IgD-negative memory B cell (primary cell): ENCODE measurements around the gene CENPV. TPM values are rescaled to one million over a fixed set of nuclear protein-coding genes. Genes with fewer than 3 reads are reported as not detected.

Experiments
- H3K27ac Mint-ChIP-seq, 3 donors: one replicate each; pipeline ENCODE4 v1.8.0; 2020 to 2022; ENCODE audit warnings: mild to moderate bottlenecking in 3 of 3, mixed read lengths in 3 of 3, moderate library complexity in 1 of 3
- H3K27me3 Mint-ChIP-seq: one replicate; pipeline ENCODE4 v1.8.0; 2021; ENCODE audit warnings: mixed read lengths
- H3K36me3 Mint-ChIP-seq: one replicate; pipeline ENCODE4 v1.8.0; 2020; ENCODE audit warnings: mild to moderate bottlenecking, mixed read lengths
- H3K4me1 Mint-ChIP-seq, 3 donors: one replicate each; pipeline ENCODE4 v1.8.0; 2020 to 2022; ENCODE audit warnings: mixed read lengths in 3 of 3, mild to moderate bottlenecking in 1 of 3
- H3K4me3 Mint-ChIP-seq, 4 donors: one replicate each; pipeline ENCODE4 v1.8.0; 2020 to 2022; ENCODE audit warnings: mild to moderate bottlenecking in 4 of 4, mixed read lengths in 4 of 4, moderate library complexity in 3 of 4
- H3K9me3 Mint-ChIP-seq, 3 donors: one replicate each; pipeline ENCODE4 v1.8.0; 2020 to 2021; ENCODE audit warnings: mixed read lengths in 3 of 3, mild to moderate bottlenecking in 1 of 3
- polyA plus RNA-seq: library from polyadenylated mRNA; unstranded; fragments of 300-500 nt; fragmentation: Illumina TruSeq; gene quantifications from one replicate; pipeline ENCODE4 v1.2.3, GENCODE V29; 2021

The CENPV gene
- polyA plus RNA-seq, 1 donor from 2014 or later, result 17.3 TPM

DNA sequence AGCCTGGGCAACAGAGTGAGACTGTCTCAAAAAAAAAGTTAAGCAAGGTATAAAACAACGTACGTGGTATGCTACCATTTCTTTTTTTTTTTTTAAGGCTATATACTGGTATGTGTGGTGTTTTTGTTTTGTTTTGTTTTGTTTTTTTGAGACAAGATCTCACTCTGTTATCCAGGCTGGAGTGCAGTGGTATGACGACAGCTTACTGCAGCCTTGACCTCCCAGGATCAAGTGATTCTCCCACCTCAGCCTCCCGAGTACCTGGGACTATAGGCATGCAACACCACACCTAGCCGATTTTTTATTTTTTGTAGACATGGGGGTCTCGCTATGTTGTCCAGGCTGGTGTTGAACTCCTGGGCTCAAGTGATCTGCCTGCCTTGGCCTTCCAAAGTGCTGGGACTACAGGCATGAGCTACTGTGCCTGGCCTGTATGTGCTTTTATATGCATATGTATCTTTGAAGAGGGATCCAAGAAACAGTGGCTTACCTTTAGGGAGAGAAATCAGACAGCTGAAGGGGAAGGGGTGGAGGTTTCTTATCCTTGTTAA lies 6.5 kb downstream of the CENPV start:
- Mint-ChIP-seq H3K27ac (no peak overlapping the region), H3K27me3 (no peaks in the 10 kb centered on the region), H3K4me3 (no peak overlapping the region), H3K4me1 (peaks cover 1 to 4% (median 2%) of the 10 kb centered on the region in 3 donors), H3K36me3 (peaks cover 6% of the 10 kb centered on the region), H3K9me3 (no peaks in the 10 kb centered on the region)

DNA sequence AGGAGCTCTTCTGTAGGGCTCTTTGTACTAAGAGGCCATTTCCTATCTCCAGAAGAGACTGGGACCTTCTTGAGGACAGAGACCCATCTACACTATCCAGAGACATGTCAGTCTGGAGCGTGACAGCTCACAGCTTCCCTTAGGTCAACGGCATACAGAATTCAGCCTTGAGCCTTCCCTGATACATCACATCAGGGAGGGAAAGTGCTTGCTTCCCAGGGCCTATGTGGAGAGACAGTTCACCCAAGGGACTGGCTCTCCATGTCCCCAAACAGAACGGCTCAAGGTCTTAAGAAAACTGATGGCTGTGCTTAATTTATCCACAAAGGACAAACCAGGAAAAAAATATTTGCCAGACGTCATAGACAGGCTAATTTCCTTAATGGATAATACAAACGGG lies 7.7 kb downstream of the CENPV start:
- peaks cover 0 to 2% (median 0%) of the 10 kb centered on the region in 3 donors for H3K4me1 Mint-ChIP-seq
- no peaks in the 10 kb centered on the region for H3K27me3 Mint-ChIP-seq
- peaks cover 7% of the 10 kb centered on the region for H3K36me3 Mint-ChIP-seq
- no peak overlapping the region for H3K4me3 Mint-ChIP-seq
- no peaks in the 10 kb centered on the region for H3K9me3 Mint-ChIP-seq
- H3K27ac Mint-ChIP-seq, result peak overlapping the region in 1 of 3 donors; percentile 19

DNA sequence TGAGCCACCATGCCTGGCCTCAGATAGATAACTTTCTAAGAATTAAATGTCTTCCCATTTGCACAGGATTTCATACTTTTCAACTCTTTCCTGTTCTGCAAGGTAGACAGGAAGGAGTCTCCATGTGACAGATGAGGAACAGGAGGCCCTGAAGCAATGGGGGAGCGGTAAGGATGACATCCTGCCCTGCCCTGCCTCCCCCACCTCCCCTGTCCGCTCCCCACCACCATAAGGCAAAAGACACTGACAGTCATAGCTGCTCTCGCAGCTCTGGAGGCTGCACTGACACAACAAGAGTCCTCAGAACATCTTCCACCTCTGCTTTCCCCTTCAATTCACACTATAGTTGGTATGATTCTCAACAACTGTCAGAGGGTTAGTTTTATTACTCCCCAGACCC lies 9.7 kb downstream of the CENPV start:
- Mint-ChIP-seq H3K9me3 (no peaks in the 10 kb centered on the region), H3K27me3 (no peaks in the 10 kb centered on the region), H3K4me3 (no peak overlapping the region), H3K4me1 (no peaks in the 10 kb centered on the region), H3K36me3 (peaks cover 10% of the 10 kb centered on the region), H3K27ac (no peak overlapping the region)

DNA sequence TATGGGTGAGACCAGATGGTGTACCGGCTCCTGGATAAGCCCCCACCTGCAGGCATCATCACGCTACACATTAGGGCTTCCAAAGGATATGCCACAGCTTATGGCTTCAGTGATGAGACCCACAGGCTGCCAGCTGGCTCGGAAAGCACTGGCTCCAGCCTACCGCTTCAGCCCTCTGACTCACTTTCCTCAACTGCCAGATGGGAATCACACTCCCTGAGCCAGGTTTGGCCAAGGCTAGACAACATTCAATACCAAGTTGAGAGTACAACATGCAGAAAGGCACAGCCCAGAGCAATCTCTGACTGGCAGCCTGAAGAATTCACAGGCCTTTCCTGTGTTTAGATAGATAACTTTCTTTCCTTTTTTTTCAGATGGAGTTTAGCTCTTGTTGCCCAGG lies 10.3 kb downstream of the CENPV start:
- no peaks in the 10 kb centered on the region for H3K4me1 Mint-ChIP-seq
- no peak overlapping the region for H3K27ac Mint-ChIP-seq
- H3K27me3 Mint-ChIP-seq, result no peaks in the 10 kb centered on the region
- H3K4me3 Mint-ChIP-seq, result no peak overlapping the region
- H3K9me3 Mint-ChIP-seq, result no peaks in the 10 kb centered on the region
- H3K36me3 Mint-ChIP-seq, result peaks cover 11% of the 10 kb centered on the region

DNA sequence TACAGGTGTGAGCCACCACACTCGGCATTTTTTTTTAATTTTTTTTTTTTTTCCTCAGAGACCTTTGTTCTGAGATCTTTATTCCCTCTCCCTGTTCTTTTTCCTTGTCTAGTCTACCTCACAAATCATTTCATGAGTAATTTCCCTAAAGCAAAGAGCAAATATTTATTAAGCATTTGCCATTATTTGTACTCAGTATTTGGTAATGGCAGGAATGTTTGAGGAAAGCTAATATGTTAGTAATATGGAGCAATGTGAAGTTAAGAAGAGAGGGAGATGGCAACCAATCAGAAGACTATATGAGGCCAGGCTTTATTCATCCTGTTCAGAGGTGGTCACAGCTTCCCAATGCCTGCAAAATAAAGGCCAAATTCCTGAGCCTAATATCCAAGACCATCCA lies 13.3 kb downstream of the CENPV start:
- Mint-ChIP-seq H3K27me3 (no peaks in the 10 kb centered on the region), H3K4me1 (peaks cover 0 to 2% (median 0%) of the 10 kb centered on the region in 3 donors), H3K4me3 (no peak overlapping the region), H3K36me3 (peaks cover 13% of the 10 kb centered on the region), H3K9me3 (no peaks in the 10 kb centered on the region), H3K27ac (no peak overlapping the region)

DNA sequence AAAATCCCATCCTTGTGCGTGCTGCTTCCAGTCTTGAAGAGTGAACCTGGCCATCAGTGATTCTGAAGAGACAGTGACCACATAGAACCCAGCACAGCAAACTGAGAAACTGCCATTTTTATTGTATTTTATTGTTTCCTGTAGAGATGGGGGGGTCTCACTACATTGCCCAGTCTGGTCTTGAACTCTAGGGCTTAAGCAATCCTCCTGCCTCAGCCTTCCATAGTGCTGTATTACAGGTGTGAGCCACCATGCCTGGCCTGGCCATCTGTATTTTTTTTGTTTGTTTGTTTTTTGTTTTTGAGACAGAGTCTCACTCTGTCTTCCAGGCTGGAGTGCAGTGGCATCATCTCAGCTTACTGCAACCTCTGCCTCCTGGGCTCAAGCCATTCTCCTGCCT lies 13.9 kb downstream of the CENPV start:
- Mint-ChIP-seq H3K4me3 (no peak overlapping the region), H3K27me3 (no peaks in the 10 kb centered on the region), H3K36me3 (peaks cover 12% of the 10 kb centered on the region), H3K4me1 (peaks cover 0 to 2% (median 0%) of the 10 kb centered on the region in 3 donors), H3K9me3 (no peaks in the 10 kb centered on the region), H3K27ac (peak overlapping the region in 1 of 3 donors; percentile 16)

DNA sequence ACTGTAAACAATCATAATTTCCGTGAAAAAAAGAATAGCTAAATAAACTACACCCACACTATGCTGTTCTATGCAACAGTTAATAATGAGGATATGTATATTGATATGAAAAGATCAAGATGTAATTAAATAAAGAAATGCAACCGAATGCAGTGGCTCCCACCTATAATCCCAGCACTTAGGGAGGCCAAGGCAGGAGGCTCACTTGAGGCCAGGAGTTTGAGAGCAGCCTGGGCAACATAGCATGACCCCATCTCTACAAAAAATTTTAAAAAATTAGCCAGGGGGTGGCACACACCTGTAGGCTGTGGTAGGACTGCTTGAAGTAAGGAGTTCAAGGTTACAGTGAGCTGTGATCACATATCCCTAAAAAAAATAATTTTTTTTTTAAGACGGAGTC lies 14.9 kb downstream of the CENPV start:
- Mint-ChIP-seq H3K4me1 (peaks cover 0 to 3% (median 1%) of the 10 kb centered on the region in 3 donors), H3K36me3 (peaks cover 8% of the 10 kb centered on the region), H3K27me3 (no peaks in the 10 kb centered on the region), H3K9me3 (no peaks in the 10 kb centered on the region), H3K4me3 (no peak overlapping the region), H3K27ac (no peak overlapping the region)

DNA sequence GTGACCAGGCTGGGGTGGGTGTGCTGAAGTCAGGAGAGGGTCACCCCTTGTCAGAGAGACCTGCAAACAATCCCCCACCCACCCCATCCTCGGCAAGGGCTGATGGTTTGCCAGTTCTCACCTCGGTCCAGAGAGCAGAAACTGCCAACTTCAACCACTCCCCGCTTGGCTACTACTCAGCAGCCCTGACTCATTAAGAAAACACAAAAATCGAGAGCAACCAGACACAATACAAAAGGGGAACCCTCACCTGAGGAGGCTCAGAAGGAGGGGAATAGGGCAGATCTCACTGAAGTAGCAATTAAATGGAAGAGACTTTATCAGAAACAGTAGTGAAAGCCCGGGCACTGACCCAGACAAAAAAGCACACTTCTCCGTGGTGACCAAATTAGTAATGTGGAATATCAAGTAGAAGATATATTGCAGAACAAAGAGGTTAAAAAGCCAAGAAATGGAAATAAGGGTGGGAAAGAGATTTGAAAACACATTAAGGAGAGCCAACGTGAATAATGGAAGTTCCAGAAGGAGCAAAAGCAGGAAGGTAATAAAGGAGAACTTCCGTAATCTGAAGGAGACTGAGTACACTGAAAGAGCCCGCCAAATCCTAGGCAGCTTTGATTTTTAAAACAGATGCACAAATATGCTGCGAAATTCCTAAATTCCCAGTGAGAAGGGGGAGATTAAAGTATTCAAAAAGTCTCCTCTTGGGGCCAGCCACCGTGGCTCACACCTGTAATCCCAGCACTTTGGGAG lies 23.6 kb downstream of the CENPV start:
- no peaks in the 10 kb centered on the region for H3K27me3 Mint-ChIP-seq
- no peak overlapping the region for H3K27ac Mint-ChIP-seq
- H3K36me3 Mint-ChIP-seq, result peaks cover 7% of the 10 kb centered on the region
- no peaks in the 10 kb centered on the region for H3K9me3 Mint-ChIP-seq
- peaks cover 3 to 7% (median 5%) of the 10 kb centered on the region in 3 donors for H3K4me1 Mint-ChIP-seq
- no peak overlapping the region for H3K4me3 Mint-ChIP-seq

DNA sequence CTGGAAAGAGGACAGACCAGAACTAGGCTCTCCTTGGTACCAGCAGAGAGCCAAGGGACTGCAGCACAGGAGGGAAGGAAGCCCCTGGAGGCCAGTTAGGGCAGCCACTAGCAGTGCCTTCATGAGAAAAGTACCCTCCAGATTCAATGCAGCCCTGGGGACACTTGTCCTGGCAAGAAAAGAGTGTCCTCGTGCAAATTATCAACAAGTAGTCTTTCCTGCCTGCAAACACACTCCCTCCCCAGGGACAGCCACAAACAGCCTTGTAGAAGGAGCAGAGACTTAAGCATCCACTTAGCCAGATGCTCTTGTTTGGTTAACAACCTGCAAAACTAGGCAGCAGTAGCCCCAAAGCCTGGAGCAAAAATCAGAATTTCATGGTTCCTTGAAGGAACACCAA lies 24.3 kb downstream of the CENPV start:
- no peak overlapping the region for H3K4me3 Mint-ChIP-seq
- peak overlapping the region in 1 of 3 donors; percentile 43 for H3K27ac Mint-ChIP-seq

DNA sequence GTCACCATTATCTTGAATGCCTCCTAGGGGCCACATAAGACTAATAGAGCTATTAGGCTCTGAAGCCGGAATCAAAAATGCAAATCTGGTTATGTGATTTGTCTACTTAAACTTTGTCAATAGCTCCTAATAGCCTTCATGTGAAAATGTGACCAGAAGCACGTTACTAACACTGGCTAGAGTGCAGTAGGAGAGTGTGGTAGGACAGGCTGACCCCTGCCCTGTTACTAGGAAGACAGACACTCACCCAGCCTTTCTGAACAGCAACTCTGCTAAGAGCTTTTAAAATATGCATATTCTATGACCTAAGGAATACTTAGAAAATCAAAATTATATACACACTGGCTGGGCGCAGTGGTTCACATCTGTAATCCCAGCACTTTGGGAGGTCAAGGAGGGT lies 26.3 kb downstream of the CENPV start:
- H3K27ac Mint-ChIP-seq, result no peak overlapping the region
- peaks cover 8% of the 10 kb centered on the region for H3K36me3 Mint-ChIP-seq
- H3K27me3 Mint-ChIP-seq, result no peaks in the 10 kb centered on the region
- H3K4me3 Mint-ChIP-seq, result no peak overlapping the region
- no peaks in the 10 kb centered on the region for H3K9me3 Mint-ChIP-seq
- H3K4me1 Mint-ChIP-seq, result peaks cover 2 to 7% (median 4%) of the 10 kb centered on the region in 3 donors

More for the DNA sequence above, 24.3 kb downstream of the CENPV start:
- Mint-ChIP-seq H3K27me3 (no peaks in the 10 kb centered on the region), H3K36me3 (peaks cover 7% of the 10 kb centered on the region), H3K4me1 (peaks cover 3 to 7% (median 5%) of the 10 kb centered on the region in 3 donors), H3K9me3 (no peaks in the 10 kb centered on the region)

DNA sequence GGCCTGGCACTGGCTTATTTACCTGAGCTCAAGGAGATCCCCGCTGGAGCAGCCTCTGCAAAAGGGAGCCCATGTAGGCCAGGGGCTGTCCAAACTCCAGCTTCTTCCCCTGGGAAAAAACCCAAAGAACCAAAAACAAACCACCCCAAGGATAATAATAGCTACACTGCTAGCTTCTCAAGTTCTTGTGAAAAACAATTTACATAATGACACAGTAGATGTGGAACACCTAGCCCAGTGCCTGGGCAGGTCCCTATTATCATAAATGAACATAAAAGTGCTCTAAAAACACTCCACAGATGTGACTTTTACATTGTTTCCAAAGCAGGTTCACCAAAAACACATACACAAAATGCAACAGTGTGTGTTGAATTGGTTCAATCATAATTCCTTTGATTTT lies 27.3 kb downstream of the CENPV start:
- H3K27ac Mint-ChIP-seq, result peak overlapping the region in 2 of 3 donors; percentile 25 to 45
- H3K9me3 Mint-ChIP-seq, result no peaks in the 10 kb centered on the region
- peaks cover 0 to 7% (median 4%) of the 10 kb centered on the region in 3 donors for H3K4me1 Mint-ChIP-seq
- H3K36me3 Mint-ChIP-seq, result peaks cover 5% of the 10 kb centered on the region
- no peaks in the 10 kb centered on the region for H3K27me3 Mint-ChIP-seq
- no peak overlapping the region for H3K4me3 Mint-ChIP-seq

DNA sequence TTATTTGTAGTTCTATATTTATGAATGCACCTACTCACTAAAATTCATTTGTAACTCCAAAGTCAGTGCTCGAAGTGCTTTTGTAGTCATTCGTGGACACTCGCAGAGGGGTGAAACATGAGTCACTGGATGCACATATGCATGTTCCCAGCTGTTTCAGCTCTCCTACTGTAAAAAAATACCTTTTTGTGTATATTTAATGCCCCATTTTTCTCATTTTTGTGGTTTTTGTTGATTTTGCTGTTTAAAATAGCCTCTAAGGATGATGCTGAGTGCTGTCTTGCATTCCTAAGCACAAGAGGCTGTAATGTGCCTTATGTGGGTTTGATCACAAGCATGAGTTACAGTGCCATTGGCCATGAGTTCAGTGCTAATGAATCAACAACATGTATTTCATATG lies 30.6 kb downstream of the CENPV start:
- Mint-ChIP-seq H3K36me3 (peaks cover 5% of the 10 kb centered on the region), H3K4me1 (peaks cover 0 to 1% (median 0%) of the 10 kb centered on the region in 3 donors), H3K9me3 (no peaks in the 10 kb centered on the region), H3K27me3 (no peaks in the 10 kb centered on the region), H3K4me3 (no peak overlapping the region), H3K27ac (no peak overlapping the region)

DNA sequence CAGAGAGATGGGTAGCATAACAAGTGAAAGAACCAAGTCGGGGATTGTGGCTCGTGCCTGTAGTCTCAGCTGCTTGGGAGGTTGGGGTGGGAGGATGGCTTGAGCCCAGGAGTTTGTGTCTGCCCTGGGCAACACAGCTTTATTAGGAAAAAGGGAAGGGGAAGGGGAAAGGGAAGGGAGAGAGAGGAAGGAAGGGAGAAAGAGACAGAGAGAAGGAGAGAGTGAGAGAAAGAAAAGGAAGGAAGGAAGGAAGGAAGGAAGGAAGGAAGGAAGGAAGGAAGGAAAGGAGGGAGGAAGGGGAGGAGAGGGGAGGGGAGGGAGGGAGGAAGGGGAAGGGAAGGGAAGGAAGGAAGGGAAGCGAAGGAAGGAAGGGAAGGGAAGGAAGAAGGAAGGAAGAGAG lies 33.3 kb downstream of the CENPV start:
- H3K27me3 Mint-ChIP-seq, result no peaks in the 10 kb centered on the region
- no peak overlapping the region for H3K27ac Mint-ChIP-seq
- no peak overlapping the region for H3K4me3 Mint-ChIP-seq
- no peaks in the 10 kb centered on the region for H3K9me3 Mint-ChIP-seq
- peaks cover 0 to 1% (median 0%) of the 10 kb centered on the region in 3 donors for H3K4me1 Mint-ChIP-seq
- peaks cover 5% of the 10 kb centered on the region for H3K36me3 Mint-ChIP-seq

DNA sequence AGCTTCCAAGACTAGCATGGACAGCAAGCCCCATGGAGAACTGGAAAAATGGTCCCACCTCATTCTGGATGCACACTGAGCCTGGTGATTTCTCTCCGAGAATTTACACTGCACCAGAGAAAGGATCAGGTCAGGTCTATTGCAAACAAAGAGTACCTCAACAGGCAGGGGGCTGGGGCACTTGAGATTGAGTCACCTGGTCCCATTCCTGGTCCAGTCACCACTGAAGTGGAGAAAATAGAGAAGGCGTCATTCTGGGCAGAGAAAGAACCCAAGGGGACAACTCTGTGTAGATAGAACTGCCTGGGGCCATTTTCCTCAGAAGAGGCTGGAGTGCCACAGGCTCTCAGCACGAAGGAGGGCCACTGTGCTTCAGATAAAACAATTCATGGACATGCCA lies 38.4 kb downstream of the CENPV start:
- Mint-ChIP-seq H3K36me3 (peaks cover 4% of the 10 kb centered on the region), H3K27ac (no peak overlapping the region), H3K4me1 (peaks cover 0 to 1% (median 0%) of the 10 kb centered on the region in 3 donors), H3K27me3 (no peaks in the 10 kb centered on the region), H3K4me3 (no peak overlapping the region), H3K9me3 (no peaks in the 10 kb centered on the region)

DNA sequence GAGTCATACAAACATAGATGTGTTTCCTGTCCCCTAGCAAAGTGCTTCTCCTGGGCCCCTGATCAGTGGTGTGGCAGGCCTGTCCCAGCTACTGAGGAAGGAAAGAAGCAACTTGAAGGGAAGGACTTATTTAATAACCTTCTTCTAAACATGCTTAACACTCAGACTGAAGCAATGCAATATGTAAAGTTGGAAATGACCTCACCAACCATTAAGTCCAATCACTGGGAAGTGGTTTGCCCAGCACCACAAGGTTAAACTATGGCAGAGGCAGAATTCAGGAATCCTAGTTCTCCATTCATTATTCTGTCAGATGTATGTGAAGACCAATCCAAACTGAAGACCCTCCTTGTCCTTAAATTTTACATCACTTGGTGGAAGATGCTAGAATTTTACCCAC lies 39.1 kb downstream of the CENPV start:
- Mint-ChIP-seq H3K4me1 (no peaks in the 10 kb centered on the region), H3K36me3 (peaks cover 4% of the 10 kb centered on the region), H3K9me3 (no peaks in the 10 kb centered on the region), H3K27ac (peak overlapping the region in 2 of 3 donors; percentile 20 to 36), H3K27me3 (no peaks in the 10 kb centered on the region), H3K4me3 (no peak overlapping the region)
